Right lung (tissue), 5 donors: ENCODE results near the gene PCDHA2. TPM values are rescaled to one million over a fixed set of nuclear protein-coding genes. Genes with fewer than 3 reads are reported as not detected.

Experiments
- polyA plus RNA-seq, 5 donors: library from polyadenylated mRNA; unstranded; fragments of 120-200 nt; gene quantifications; one replicate each; pipeline versions ENCODE4 v1.2.1 to v1.2.3, GENCODE V29; 2013; ENCODE audit warnings: inconsistent platforms in 1 of 5, low replicate concordance in 1 of 5; ENCODE audit not compliant: insufficient read length in 5 of 5, insufficient read depth in 1 of 5

PCDHA2 gene
- polyA plus RNA-seq, 5 donors, result 0.14 to 0.34 (median 0.31) TPM

Other genes starting within 250 kb of the PCDHA2 start
- 10 to 100 TPM in 4 of 5 donors, 1 to 10 TPM in 1; 7.8 to 13.7 (median 10.5) TPM for gene EIF4EBP3, start 247.2 kb upstream of the PCDHA2 start, polyA plus RNA-seq
- 10 to 100 TPM; 19.2 to 30.7 (median 22.9) TPM for gene SRA1, start 237.4 kb upstream of the PCDHA2 start, polyA plus RNA-seq
- gene APBB3, start 230.3 kb upstream of the PCDHA2 start, polyA plus RNA-seq, result 10 to 100 TPM; 41.6 to 57.2 (median 47.9) TPM
- 10 to 100 TPM; 68.2 to 81.1 (median 71.0) TPM for gene SLC35A4, start 230.0 kb upstream of the PCDHA2 start, polyA plus RNA-seq
- 10 to 100 TPM; 12.1 to 27.7 (median 16.8) TPM for gene CD14, start 161.7 kb upstream of the PCDHA2 start, polyA plus RNA-seq
- gene TMCO6, start 155.4 kb upstream of the PCDHA2 start, polyA plus RNA-seq, result 10 to 100 TPM; 18.0 to 22.1 (median 20.0) TPM
- gene NDUFA2, start 147.2 kb upstream of the PCDHA2 start, polyA plus RNA-seq, result 10 to 100 TPM; 50.2 to 85.8 (median 61.8) TPM
- 100 to 1,000 TPM; 140 to 196 (median 152) TPM for gene IK, start 147.0 kb upstream of the PCDHA2 start, polyA plus RNA-seq
- 10 to 100 TPM; 15.3 to 21.5 (median 20.5) TPM for gene WDR55, start 129.9 kb upstream of the PCDHA2 start, polyA plus RNA-seq
- under 1 TPM in 3 of 5 donors, not detected in 2; 0.55 to 0.70 (median 0.68) TPM for gene DND1, start 121.3 kb upstream of the PCDHA2 start, polyA plus RNA-seq
- gene HARS1, start 103.5 kb upstream of the PCDHA2 start, polyA plus RNA-seq, result 10 to 100 TPM; 71.4 to 77.3 (median 73.1) TPM
- 10 to 100 TPM; 42.4 to 56.4 (median 49.8) TPM for gene HARS2, start 103.4 kb upstream of the PCDHA2 start, polyA plus RNA-seq
- gene ZMAT2, start 94.4 kb upstream of the PCDHA2 start, polyA plus RNA-seq, result 100 to 1,000 TPM in 4 of 5 donors, 10 to 100 TPM in 1; 95.6 to 151 (median 114) TPM
- under 1 TPM; 0.07 to 0.18 (median 0.09) TPM for gene PCDHA1, start 8.7 kb upstream of the PCDHA2 start, polyA plus RNA-seq
- gene PCDHA3, start 6.2 kb downstream of the PCDHA2 start, polyA plus RNA-seq, result under 1 TPM; 0.19 to 0.40 (median 0.27) TPM
- gene PCDHA4, start 12.2 kb downstream of the PCDHA2 start, polyA plus RNA-seq, result under 1 TPM; 0.27 to 0.50 (median 0.44) TPM
- under 1 TPM; 0.06 to 0.12 (median 0.09) TPM for gene PCDHA5, start 26.8 kb downstream of the PCDHA2 start, polyA plus RNA-seq
- gene PCDHA6, start 33.1 kb downstream of the PCDHA2 start, polyA plus RNA-seq, result under 1 TPM; 0.21 to 0.37 (median 0.29) TPM
- gene PCDHA7, start 39.4 kb downstream of the PCDHA2 start, polyA plus RNA-seq, result under 1 TPM; 0.32 to 0.67 (median 0.44) TPM
- gene PCDHA8, start 46.3 kb downstream of the PCDHA2 start, polyA plus RNA-seq, result under 1 TPM; 0.04 to 0.21 (median 0.12) TPM
- under 1 TPM; 0.04 to 0.10 (median 0.05) TPM for gene PCDHA9, start 53.5 kb downstream of the PCDHA2 start, polyA plus RNA-seq
- gene PCDHA10, start 61.0 kb downstream of the PCDHA2 start, polyA plus RNA-seq, result under 1 TPM; 0.10 to 0.67 (median 0.36) TPM
- under 1 TPM; 0.09 to 0.74 (median 0.32) TPM for gene PCDHA11, start 74.1 kb downstream of the PCDHA2 start, polyA plus RNA-seq
- under 1 TPM; 0.08 to 0.14 (median 0.09) TPM for gene PCDHA12, start 80.5 kb downstream of the PCDHA2 start, polyA plus RNA-seq
- gene PCDHA13, start 87.3 kb downstream of the PCDHA2 start, polyA plus RNA-seq, result under 1 TPM; 0.08 to 0.42 (median 0.11) TPM
- under 1 TPM; 0.23 to 0.53 (median 0.30) TPM for gene PCDHAC1, start 131.4 kb downstream of the PCDHA2 start, polyA plus RNA-seq
- 1 to 10 TPM; 2.4 to 4.3 (median 3.5) TPM for gene PCDHAC2, start 171.6 kb downstream of the PCDHA2 start, polyA plus RNA-seq